GM08714 (cell line): Measurements from ENCODE around the gene BTNL9.
"Not testable (repeated sequence)": the region's sequence is repeated elsewhere in the genome, so short reads cannot be mapped to it uniquely, and the experiment has no call there.

ENCODE experiments used
- H3K4me3 ChIP-seq: fragments of 200-500 bp; sonication (Bioruptor generic); 2 replicates; pipeline ENCODE4 v1.5.1; 2014; ENCODE audit warnings: mild to moderate bottlenecking, low read length, inconsistent platforms
- ZNF274 ChIP-seq: IDR thresholded peaks from 2 replicates; pipeline ENCODE4 v1.6.1; 2012; ENCODE audit warnings: mild to moderate bottlenecking, low read depth, low read length

Gene BTNL9

DNA sequence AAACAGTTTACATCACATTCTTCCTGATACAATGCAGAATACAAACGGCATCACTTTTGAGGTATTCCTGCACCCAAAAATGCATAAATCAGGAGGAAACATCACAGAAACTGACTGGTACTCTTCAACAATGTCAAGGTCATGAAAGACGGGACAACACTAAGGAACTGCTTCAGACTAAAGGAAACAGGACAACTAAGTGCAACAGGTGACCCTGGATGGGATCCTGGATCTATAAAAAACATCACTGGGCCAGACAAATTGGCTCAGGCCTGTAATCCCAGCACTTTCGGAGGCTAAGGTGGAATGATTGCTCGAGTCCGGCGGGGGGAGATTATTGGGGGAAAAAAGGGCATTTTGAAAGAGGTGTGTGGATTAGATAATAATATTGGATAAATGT lies 22.6 kb downstream of the BTNL9 start:
- H3K4me3 ChIP-seq: no peak overlapping the region
- TF ChIP-seq ZNF274: no peak

DNA sequence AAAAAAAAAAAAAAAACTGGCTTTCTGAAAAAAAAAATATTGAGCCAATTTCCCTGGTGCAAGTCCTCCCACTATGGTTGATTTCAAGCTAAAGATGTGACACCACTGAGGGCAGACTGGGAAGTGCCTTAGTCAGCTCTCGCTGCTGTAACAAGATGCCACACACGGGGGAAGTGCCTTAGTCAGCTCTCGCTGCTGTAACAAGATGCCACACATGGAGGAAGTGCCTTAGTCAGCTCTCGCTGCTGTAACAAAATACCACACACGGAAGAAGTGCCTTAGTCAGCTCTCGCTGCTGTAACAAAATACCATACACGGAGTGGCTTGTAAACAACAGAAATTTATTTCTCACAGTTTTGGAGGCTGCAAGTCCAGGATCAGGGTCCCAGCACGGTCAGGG lies 23.4 kb downstream of the BTNL9 start:
- no peak overlapping the region for H3K4me3 ChIP-seq
- TF ChIP-seq ZNF274: no peak

DNA sequence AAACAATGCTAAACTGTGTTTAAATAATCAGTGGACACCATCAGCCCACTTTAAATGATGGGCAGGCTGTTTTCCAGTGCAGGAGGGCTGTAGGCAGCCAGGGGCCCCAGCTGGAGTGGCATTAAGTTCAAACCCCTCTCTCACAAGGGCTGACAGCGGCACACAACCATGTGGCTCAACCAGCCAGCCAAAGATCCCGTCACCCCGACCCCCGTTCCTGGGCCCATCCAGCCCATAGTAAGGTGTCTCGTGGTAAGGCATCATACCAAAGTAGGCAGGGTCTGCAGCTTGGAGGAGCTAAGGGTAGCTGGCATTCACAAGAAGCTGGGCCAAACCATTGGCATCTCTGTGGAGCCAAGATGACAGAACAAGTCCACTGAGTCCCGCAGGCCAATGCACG lies 24.9 kb downstream of the BTNL9 start:
- no peak overlapping the region for H3K4me3 ChIP-seq
- TF ChIP-seq ZNF274: no peak

DNA sequence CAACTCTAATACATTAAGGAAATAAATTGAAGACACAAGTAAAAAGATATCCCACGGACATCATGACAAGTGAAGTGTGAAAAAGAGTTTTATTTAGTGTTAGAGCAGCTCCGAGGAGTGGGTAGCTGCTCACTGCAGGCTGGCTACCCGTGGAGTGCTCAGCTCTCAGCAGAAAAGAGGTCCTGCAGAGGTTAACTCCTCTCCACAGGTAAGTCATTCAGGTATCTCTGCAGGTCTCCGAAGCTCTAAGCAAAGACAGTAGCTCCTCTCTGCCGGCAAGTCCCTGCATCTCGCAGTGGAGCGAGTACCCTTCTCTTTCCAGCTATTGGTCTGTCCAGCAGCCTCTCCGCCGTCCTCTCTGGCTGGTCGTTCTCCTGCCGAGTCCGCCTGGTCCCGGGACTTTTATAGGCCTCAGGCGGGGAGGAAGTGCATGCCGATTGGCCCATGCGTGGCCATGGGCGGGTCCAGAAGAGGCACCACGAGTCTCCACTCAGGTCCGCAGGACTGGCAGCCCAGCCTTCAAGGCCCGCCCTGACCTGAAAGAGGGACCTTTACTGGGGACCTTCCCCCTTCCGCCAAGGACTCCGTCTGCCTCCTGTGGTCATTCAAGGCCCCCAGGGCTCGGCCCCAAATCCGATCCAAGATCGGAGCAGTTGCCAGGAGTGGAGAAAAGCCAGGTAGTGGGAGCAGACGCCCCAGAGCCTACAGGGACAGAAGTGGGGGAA lies 29.9 kb downstream of the BTNL9 start:
- TF ChIP-seq ZNF274: no peak
- no peak overlapping the region for H3K4me3 ChIP-seq

DNA sequence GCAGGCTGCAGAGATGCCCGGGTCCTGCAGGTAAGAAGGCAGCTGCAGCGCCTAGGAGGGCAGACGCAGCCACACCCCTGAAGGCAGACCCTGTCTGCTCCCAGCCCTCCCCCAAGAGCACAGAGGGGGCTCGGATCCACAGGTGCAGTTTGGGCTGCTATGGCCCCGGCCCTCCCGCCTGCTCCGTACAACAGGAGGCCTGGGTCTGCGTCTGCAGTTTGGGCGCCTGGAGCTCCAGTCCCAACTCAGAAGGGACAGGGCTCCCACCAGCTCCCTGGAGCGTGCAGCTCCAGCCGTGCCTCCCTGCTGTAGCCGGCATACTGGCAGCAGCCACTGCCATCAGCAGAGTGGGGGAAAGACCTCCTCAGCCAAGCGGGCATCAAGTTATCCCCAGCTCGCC lies 30.5 kb downstream of the BTNL9 start:
- no peak for TF ChIP-seq ZNF274
- no peak overlapping the region for H3K4me3 ChIP-seq

DNA sequence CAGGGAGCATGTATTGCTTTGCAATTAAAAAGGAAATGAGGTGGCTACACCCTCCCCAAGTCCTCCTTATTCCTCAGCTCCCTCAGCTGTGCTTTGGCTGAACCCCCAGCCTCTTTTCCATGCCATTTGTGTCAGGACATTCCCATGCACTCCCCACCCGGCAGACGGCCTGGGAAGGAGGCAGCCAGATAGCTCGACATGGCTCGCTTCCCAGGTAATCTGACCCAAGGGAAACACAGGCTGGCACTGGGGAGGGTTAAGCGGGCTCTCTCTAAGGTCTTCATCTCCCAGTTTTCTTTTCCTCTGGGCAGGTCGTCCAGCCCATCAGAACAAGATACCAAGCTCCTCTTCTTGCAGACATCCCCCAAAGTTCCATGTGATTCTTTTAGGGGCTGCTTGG lies 31.2 kb downstream of the BTNL9 start:
- no peak overlapping the region for H3K4me3 ChIP-seq
- no peak for TF ChIP-seq ZNF274

DNA sequence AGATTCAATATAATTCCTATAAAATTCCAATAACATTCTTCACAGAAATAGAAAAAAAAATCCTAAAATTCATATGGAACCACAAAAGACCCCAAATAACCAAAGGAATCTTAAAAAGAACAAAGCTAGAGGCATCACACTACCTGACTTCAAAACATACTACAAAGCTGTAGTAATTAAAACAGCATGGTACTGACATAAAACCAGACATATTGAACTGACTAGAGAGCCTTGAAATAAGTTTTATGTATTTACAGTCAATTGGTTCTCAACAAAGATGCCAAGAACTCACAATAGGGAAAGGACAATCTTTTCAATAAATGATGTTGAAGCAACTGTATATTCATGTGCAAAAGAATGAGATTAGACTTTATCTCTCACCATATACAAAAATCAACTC lies 36.9 kb downstream of the BTNL9 start:
- TF ChIP-seq ZNF274: no peak

DNA sequence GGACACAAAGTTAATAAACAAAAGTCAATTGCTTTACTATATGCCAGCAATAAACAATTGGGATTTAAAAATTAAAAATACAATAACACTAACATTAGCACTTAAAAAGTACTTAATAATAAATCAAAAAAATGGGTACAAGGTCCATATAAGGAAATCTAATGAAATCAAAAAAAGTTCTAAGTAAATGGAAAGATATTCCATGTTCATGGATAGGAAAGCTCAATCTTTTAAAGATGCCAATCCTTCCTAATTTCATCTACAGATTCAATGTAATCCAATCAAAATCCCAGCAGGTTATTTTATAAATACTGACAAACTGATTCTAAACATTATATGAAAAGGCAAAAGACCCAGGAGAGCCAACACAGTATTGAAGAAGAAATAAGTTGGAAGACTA lies 41.9 kb downstream of the BTNL9 start:
- H3K4me3 ChIP-seq: no peak overlapping the region
- TF ChIP-seq ZNF274: no peak

More for the DNA sequence above, 36.9 kb downstream of the BTNL9 start:
- H3K4me3 ChIP-seq: no peak overlapping the region

DNA sequence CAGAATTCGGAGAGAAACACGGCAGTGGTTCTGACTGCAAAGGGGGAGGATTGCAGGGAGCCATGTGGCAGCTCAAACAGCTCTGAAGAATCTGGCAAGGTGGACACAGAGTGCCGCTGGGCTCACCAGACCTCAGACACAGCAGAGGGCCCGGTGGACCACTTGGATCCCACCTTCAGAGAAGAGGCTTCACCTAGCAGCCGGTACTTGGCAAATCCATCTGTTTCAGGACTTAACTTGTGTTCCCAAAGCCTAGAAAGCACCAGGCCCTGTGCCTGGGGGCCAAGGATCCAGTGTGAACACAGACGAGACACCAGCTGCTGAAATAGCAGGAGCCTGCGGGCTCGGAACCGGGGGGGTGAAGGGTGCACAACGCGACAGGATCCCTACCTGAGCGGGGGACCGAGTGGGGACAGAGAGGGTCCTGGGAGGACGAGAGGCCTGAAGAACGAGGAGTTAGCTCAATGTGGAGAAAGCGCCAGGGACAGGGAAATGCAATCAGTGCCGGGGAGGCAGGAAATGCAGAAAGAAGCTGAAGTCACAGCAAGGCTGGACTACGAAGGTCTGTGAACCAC lies 44.6 kb downstream of the BTNL9 start:
- TF ChIP-seq ZNF274: no peak
- no peak overlapping the region for H3K4me3 ChIP-seq

DNA sequence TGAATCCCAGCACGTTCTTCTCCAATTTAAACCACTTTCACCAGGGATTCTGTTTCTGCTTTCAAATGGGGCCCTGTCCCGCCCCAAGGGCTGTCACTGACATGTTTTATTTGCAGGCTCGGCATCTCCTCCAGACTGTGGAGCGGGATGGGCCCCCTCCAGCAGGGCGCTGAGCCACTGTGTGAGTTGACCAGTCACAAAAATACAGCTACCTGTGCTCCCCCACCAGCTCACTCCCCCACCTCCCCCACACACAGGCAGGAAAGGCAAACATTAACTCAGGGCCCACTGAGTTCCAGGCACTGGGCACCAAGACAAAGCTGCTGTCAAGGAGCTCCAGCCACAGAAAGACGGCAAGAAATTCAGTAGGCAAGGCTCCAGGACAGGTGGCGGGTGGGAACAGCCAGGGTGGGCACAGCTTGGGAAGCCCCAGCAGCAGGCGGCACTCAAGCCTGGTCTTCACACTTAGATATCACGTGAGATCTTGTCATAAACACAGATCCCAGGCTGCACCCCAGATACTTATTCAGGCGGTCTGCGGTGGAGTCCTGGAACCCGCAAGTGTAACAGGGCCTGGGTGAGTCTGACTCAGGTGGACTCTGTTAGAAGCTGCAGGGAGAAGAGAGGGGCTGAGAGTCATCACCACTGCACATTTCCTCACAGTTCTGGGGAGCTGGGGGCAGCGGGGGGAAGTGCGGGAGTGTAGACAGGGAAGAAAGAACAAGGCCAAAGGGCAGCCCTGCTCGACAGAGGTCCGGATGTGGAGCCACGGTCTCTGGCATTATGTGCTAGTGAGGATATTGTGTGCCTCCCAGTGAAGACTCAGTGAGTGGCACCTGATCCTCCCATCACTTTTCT lies 46.2 kb downstream of the BTNL9 start:
- TF ChIP-seq ZNF274: no peak

DNA sequence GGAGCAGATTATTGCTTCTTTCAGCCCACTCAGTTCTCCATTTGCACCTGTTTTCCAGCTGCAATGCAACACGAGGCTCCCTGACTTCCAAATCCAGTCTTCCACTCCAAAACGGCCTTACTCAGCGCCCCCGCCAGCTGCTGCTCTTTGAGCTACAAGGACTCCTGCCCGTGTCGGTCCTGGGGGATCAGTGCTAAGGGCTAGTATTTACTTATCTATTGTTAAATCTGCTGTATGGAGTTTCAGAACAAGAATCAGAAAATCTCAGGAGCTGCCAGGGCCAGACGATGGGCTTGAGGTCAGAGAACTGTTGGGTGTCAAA lies 46.8 kb downstream of the BTNL9 start:
- no peak for TF ChIP-seq ZNF274

More for the DNA sequence above, 46.2 kb downstream of the BTNL9 start:
- H3K4me3 ChIP-seq: no peak overlapping the region

DNA sequence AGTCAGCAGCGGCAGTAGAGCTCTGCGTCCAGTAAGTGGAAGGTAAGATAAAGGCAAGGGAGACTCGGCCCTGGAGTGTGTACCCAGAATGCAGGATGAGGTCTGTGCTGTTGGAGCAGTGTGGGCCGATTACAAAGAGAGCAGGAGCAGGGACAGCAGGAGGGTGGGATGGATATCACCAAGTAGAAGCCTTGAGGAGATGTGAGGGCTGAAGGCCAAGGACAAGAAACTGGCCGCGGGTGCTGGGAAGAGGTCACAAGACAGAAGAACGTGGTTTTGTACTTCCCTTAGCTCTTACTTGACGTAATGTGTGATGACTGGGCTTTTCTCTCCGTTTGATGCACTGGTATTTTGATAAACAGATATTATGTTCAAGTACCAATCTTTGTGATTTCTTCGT lies 47.2 kb downstream of the BTNL9 start:
- H3K4me3 ChIP-seq: no peak overlapping the region
- TF ChIP-seq ZNF274: no peak

More for the DNA sequence above, 46.8 kb downstream of the BTNL9 start:
- no peak overlapping the region for H3K4me3 ChIP-seq

DNA sequence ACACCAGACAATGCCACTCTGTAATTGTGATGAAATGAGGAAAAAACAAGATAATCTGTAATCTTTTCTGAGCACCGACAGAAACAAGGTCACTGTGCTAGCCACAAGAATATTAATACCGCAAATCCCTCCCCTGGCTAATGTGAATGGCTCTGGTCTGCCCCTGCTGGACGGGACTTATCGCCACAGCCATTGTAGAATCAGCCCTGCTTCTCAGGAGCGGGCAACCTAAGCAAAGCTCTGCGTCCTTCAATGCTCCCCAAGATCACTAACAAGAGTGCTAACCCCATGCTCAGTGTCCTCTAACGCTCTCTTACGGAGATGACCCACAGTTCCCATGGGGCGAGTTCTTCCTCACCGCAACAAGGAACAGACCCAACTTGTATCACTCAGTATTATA lies 48.2 kb downstream of the BTNL9 start:
- no peak for TF ChIP-seq ZNF274
- no peak overlapping the region for H3K4me3 ChIP-seq

DNA sequence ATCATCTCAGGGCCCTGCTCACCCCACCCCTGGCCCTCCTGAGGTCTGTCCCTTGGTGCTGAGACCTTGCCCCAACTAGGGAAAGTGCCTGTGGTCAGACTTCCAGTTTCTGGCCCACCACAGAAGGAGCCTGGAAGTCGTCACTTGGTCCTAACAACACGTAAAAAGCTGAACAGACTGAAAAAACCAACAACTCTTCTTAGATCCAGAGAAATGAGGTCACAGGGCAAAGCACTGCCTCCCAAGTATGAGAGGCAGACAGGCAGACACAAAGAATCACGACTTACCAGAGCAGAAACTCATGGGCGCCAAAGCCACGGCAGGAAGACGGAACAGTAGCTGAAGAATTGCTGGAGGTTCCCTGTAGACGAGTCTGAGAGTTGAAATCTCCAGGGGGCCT lies 52.4 kb downstream of the BTNL9 start:
- H3K4me3 ChIP-seq: no peak overlapping the region
- TF ChIP-seq ZNF274: no peak

DNA sequence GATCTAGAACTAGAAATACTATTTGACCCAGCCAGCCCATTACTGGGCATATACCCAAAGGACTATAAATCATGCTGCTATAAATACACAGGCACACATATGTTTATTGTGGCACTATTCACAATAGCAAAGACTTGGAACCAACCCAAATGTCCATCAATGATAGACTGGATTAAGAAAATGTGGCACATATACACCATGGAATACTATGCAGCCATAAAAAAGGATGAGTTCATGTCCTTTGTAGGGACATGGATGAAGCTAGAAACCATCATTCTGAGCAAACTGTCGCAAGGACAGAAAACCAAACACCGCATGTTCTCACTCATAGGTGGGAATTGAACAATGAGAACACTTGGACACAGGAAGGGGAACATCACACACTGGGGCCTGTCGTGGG lies 55.1 kb downstream of the BTNL9 start:
- H3K4me3 ChIP-seq: not testable (repeated sequence)

DNA sequence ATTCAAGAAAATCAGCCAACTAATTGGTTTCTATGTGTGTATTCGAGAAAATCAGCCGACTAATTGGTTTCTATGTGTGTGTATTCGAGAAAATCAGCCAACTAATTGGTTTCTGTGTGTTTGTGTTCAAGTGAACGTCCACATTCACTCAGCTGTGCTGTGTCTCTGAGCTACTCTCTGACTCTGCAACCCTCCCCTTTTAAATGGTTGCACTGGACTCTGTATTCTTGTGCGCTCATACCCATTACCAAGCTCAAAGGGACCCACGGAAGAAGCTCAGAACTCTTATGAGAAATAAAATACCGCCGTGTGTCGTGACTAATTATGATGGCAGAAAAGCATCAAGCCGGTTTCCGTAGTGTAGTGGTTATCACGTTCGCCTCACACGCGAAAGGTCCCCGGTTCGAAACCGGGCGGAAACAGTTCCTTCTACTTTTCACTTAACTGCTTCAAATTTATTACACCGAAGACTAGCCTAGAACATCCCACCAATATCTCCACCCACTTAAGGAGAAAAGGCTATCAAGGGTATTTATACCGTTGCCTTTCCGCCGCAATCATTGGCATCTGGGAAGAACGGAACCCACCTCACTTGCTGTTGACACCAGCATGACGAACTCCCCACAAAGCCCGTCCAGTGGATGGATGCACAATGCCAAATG lies 56.8 kb downstream of the BTNL9 start:
- not testable (repeated sequence) for H3K4me3 ChIP-seq

DNA sequence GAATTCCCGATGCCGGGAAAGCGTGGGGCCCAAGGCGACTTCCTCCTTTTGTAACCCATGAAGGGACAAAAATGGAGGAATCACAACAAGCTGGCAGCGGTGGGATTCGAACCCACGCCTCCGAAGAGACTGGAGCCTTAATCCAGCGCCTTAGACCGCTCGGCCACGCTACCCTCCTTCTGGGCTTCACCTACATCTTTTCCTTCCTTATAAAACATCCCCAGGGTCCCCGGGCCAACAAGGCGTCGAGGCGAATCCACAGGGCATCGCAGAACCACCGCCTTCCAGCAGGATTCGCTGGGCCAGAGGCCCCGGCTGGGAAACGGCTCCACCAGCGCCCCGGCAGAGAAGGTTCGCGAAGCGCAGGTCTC lies 57.3 kb downstream of the BTNL9 start:
- not testable (repeated sequence) for H3K4me3 ChIP-seq

DNA sequence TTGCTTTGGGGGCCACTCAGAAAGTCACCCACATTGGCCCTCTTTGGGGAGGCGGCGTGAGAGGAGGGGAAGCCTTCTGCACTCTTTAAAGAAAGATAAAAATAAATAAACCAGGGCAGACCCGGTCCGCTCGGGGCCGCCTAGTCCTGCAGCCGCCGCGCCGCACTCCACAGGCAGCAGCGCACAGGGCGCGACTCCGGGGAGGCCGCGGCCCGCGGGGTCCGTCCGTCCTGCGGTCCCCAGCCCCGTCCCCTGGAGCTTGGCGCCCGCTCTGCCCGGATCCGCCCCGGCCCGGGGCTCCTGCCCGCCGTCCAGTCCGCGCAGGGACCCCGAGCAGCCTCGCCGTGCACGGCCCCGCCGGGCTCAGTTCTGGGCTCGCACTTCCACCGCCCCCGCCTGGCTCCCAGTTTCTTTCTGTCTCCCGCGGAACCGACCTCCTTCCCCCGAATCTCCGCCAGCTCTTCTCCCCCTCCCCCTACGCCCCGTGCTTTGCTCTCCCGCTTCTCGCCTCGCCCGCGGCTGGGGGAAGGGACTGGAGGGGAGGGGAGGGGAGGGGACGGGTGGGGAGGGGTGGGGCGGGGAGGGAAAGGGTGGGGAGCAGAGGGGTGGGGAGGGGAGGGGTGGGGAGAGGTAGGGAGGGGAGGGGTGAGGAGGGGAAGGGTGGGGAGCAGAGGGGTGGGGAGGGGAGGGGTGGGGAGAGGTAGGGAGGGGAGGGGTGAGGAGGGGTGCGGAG lies 57.9 kb downstream of the BTNL9 start:
- not testable (repeated sequence) for H3K4me3 ChIP-seq
